ENCODE measurements around the gene GTSE1. TPM values are rescaled to one million over a fixed set of nuclear protein-coding genes. Genes with fewer than 3 reads are reported as not detected.

GTSE1 gene
- total RNA-seq, 2 donors from 2014 or later: 39.5 to 59.5 TPM

GRCh38 chr22:46374663-46375474 lies 78.2 kb downstream of the GTSE1 start:
- Histone ChIP-seq H3K36me3 (ENCODE audit: control insufficient read depth, insufficient read depth, low read length) (peaks cover 18% of the 10 kb centered on the region), H3K27me3 (ENCODE audit: control insufficient read depth, insufficient read depth, low read length, poor library complexity, severe bottlenecking) (no peaks in the 10 kb centered on the region), H3K9me3 (ENCODE audit: control insufficient read depth, low read length) (peaks cover 20% of the 10 kb centered on the region), H3K27ac (ENCODE audit: low read depth, low read length) (no peak overlapping the region), H3K4me3 (ENCODE audit: low read length) (no peak overlapping the region), H3K9ac (ENCODE audit: extremely low read depth, low read length, poor library complexity, severe bottlenecking) (no peak overlapping the region), H3K4me1 (ENCODE audit: control insufficient read depth, insufficient read depth, low read length) (peaks cover 16% of the 10 kb centered on the region)
- DNase-seq: no peak
- 97% methylated on average over 30 to 38 of the region's 38 CpGs for WGBS, 2 experiments (ENCODE audit: insufficient coverage in 1 of 2, insufficient read length in 1 of 2)
- no peak overlapping the region for H3K27ac Mint-ChIP-seq
- TF ChIP-seq CTCF (conservative IDR thresholded peaks at IDR 0.05): no peak
- no peaks in the 10 kb centered on the region for H3K27me3 Mint-ChIP-seq (ENCODE audit: insufficient read depth)
- no peak overlapping the region for H3K4me3 Mint-ChIP-seq
- peaks cover 33% of the 10 kb centered on the region for H3K4me1 Mint-ChIP-seq
- H3K36me3 Mint-ChIP-seq (ENCODE audit: low read depth): peaks cover 43% of the 10 kb centered on the region
- peaks cover 13% of the 10 kb centered on the region for H3K9me3 Mint-ChIP-seq

- Mint-ChIP-seq H3K27me3 (ENCODE audit: insufficient read depth) (no peaks in the 10 kb centered on the region), H3K4me3 (no peak overlapping the region), H3K27ac (no peak overlapping the region), H3K36me3 (ENCODE audit: low read depth) (peaks cover 54% of the 10 kb centered on the region), H3K9me3 (peaks cover 13% of the 10 kb centered on the region), H3K4me1 (peaks cover 33% of the 10 kb centered on the region)
- Histone ChIP-seq H3K27ac (ENCODE audit: low read depth, low read length) (no peak overlapping the region), H3K9me3 (ENCODE audit: control insufficient read depth, low read length) (peaks cover 20% of the 10 kb centered on the region), H3K4me3 (ENCODE audit: low read length) (peak overlapping the region; percentile 15), H3K36me3 (ENCODE audit: control insufficient read depth, insufficient read depth, low read length) (peaks cover 18% of the 10 kb centered on the region), H3K9ac (ENCODE audit: extremely low read depth, low read length, poor library complexity, severe bottlenecking) (no peak overlapping the region), H3K27me3 (ENCODE audit: control insufficient read depth, insufficient read depth, low read length, poor library complexity, severe bottlenecking) (no peaks in the 10 kb centered on the region), H3K4me1 (ENCODE audit: control insufficient read depth, insufficient read depth, low read length) (peaks cover 12% of the 10 kb centered on the region)
- no peak for TF ChIP-seq CTCF (conservative IDR thresholded peaks at IDR 0.05)
- WGBS, 2 experiments (ENCODE audit: insufficient coverage in 1 of 2, insufficient read length in 1 of 2): 96 to 100% methylated on average over 2 to 3 of the region's 3 CpGs
- no peak for DNase-seq
These were observed 79.4 kb downstream of the GTSE1 start for GRCh38 chr22:46376111-46376510.

GRCh38 chr22:46376908-46377524 lies 80.3 kb downstream of the GTSE1 start:
- H3K9me3 Mint-ChIP-seq: peaks cover 13% of the 10 kb centered on the region
- no peaks in the 10 kb centered on the region for H3K27me3 ChIP-seq (ENCODE audit: control insufficient read depth, insufficient read depth, low read length, poor library complexity, severe bottlenecking)
- H3K9ac ChIP-seq (ENCODE audit: extremely low read depth, low read length, poor library complexity, severe bottlenecking): no peak overlapping the region
- peaks cover 18% of the 10 kb centered on the region for H3K36me3 ChIP-seq (ENCODE audit: control insufficient read depth, insufficient read depth, low read length)
- peak overlapping the region; percentile 81 for H3K27ac ChIP-seq (ENCODE audit: low read depth, low read length)
- peak overlapping the region; percentile 23 for H3K4me3 ChIP-seq (ENCODE audit: low read length)
- no peak for TF ChIP-seq CTCF (conservative IDR thresholded peaks at IDR 0.05)
- H3K9me3 ChIP-seq (ENCODE audit: control insufficient read depth, low read length): peaks cover 20% of the 10 kb centered on the region
- DNase-seq: no peak
- peaks cover 56% of the 10 kb centered on the region for H3K36me3 Mint-ChIP-seq (ENCODE audit: low read depth)
- peaks cover 12% of the 10 kb centered on the region for H3K4me1 ChIP-seq (ENCODE audit: control insufficient read depth, insufficient read depth, low read length)
- H3K27ac Mint-ChIP-seq: peak overlapping the region; percentile 95
- peaks cover 33% of the 10 kb centered on the region for H3K4me1 Mint-ChIP-seq
- 92 to 93% methylated on average over 16 to 19 of the region's 19 CpGs for WGBS, 2 experiments (ENCODE audit: insufficient coverage in 1 of 2, insufficient read length in 1 of 2)
- no peaks in the 10 kb centered on the region for H3K27me3 Mint-ChIP-seq (ENCODE audit: insufficient read depth)
- H3K4me3 Mint-ChIP-seq: peak overlapping the region; percentile 27

All from endodermal cell (in vitro differentiated cells).